SW480 (cell line): ENCODE measurements around the gene ERO1B.
"Not testable (repeated sequence)": the region's sequence is repeated elsewhere in the genome, so short reads cannot be mapped to it uniquely, and the experiment has no call there.

Source experiments
- DNase-seq: peaks from one replicate; pipeline ENCODE4 v3.0.0-alpha.2; 2016; ENCODE audit warnings: low spot score

ERO1B gene

DNA sequence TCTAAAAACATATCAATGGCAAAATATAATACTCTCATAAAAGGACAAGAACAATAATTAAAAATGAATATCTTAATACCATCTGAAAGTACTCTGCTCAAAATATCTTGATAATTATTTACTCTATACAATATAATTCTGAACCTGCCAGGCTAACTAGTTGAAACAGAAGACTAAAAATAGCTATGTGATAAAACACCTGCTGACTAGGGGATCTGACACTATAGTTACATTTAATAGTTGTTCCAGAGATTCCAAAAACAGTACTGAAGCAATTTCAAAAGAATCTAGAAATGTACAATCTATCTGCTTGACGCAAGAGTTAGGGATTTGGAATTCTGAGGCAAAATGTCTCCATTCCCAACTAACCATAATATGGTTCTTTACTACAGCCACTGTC, 30.2 kb downstream of the ERO1B start:
- DNase-seq: no peak

- no peak for DNase-seq
Observed at GRCh38 chr1:236247286-236247685, 34.5 kb downstream of the ERO1B start.

DNA sequence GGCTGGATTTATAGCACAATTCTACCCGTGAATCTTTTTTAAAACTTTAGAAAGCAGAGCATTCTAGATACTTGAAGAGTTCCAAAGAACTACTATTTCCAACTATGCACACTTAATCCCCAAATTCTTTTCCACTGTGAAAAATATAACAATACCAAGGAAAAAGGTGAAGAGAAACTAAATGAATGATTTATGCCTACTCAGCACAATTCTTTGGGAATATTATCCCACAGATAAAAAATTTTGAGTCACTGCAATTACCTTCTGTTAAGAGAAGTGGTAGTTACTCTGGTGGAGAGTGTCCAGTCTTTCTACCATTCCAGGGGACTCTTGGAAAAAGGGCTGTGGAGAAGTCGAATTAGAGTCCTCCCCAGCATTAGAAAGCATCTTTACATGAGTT, 39.2 kb downstream of the ERO1B start:
- no peak for DNase-seq

- no peak for DNase-seq
Observed at GRCh38 chr1:236240675-236241074, 41.1 kb downstream of the ERO1B start.

- DNase-seq: no peak
Observed at GRCh38 chr1:236239092-236239585, 42.6 kb downstream of the ERO1B start.

GRCh38 chr1:236235116-236235515, 46.6 kb downstream of the ERO1B start:
- no peak for DNase-seq

GRCh38 chr1:236228411-236228810, 53.3 kb downstream of the ERO1B start:
- DNase-seq: no peak

GRCh38 chr1:236222632-236223031, 59.1 kb downstream of the ERO1B start:
- no peak for DNase-seq

GRCh38 chr1:236220473-236220872, 61.3 kb downstream of the ERO1B start:
- DNase-seq: no peak

- no peak for DNase-seq
Observed at GRCh38 chr1:236214761-236215160, 67.0 kb downstream of the ERO1B start.

DNA sequence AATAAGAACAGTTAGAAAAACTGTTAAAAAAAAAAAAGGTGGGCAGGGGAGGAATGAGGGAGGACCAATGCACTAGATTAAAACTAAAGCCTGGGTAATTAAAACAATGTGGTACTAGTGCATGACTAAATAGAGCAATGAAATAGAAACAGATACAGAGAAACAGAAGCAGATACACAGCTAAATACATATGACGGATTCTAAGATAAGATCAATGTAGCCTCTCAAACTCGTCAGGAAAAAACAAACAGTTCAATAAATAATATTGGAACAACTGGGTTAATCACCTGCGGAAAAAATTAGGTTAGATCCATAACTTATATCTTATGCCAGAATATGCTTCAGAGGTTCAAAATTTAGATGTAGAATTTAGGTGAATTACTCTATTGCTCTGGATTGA, 68.2 kb downstream of the ERO1B start:
- no peak for DNase-seq

- DNase-seq: no peak
Observed at GRCh38 chr1:236211815-236212214, 69.9 kb downstream of the ERO1B start.

DNA sequence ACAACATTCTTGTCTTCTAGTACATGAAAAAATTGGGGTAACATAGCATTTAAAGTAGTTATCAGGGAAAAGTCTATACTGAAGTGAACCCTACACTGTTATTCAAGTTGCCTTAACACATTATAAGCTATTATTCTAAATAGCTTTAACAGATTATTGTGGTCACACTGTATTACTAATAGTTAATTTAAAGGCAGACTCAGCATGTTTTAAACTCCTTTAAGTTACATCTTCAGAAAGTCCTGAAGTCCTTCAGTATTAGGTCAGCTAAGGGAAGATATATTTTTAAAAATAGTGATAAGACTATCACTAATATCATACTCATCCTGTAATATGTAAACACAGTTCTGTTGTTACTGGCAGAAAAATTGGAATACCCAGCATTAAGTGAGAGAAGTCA, 72.0 kb downstream of the ERO1B start:
- DNase-seq: no peak

GRCh38 chr1:236209185-236209584, 72.6 kb downstream of the ERO1B start:
- no peak for DNase-seq

DNA sequence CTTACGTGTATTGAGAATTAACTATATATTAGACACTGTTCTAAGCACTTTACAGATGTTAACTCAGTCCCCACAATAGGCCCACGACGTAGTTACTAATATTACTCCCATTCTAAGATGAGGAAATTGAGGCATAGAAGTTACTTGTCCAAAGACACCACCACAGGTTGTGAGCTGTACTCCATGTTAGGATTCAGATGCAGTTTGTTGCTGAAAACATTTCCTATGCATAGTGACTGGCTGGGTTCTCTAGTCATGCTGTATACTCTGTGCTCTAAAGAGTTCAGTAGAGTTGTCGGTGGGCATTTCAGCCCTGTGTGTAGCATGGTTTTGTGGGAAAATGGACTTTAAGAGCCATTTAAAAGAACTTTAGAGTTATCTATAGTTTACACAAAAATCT, 74.2 kb downstream of the ERO1B start:
- DNase-seq: no peak

- DNase-seq: no peak
Observed at GRCh38 chr1:236207121-236207520, 74.6 kb downstream of the ERO1B start.

GRCh38 chr1:236206548-236206947, 75.2 kb downstream of the ERO1B start:
- DNase-seq: no peak

- no peak for DNase-seq
Observed at GRCh38 chr1:236204656-236205055, 77.1 kb downstream of the ERO1B start.

DNA sequence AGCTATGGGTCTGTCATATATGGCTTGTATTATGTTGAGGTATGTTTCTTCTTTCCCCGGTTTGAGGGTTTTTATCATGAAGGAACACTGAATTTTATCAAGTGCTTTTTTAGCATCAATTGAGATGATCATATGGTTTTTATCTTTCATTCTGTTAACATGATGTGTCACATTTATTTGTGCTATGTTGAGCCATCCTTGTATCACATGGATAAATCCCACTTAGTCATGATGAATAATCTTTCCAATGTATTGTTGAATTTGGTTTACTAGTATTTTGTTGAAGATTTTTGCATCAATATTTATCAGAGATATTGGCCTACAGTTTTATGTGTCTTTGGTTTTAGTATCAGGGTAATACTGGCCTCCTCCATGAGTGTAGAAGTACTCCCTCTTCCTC, 77.7 kb downstream of the ERO1B start:
- no peak for DNase-seq

- no peak for DNase-seq
Observed at GRCh38 chr1:236201786-236202185, 80.0 kb downstream of the ERO1B start.

GRCh38 chr1:236200925-236201324, 80.8 kb downstream of the ERO1B start:
- DNase-seq: no peak

GRCh38 chr1:236193184-236193583, 88.6 kb downstream of the ERO1B start:
- no peak for DNase-seq

- not testable (repeated sequence) for DNase-seq
Observed at GRCh38 chr1:236188084-236188483, 93.7 kb downstream of the ERO1B start.

DNA sequence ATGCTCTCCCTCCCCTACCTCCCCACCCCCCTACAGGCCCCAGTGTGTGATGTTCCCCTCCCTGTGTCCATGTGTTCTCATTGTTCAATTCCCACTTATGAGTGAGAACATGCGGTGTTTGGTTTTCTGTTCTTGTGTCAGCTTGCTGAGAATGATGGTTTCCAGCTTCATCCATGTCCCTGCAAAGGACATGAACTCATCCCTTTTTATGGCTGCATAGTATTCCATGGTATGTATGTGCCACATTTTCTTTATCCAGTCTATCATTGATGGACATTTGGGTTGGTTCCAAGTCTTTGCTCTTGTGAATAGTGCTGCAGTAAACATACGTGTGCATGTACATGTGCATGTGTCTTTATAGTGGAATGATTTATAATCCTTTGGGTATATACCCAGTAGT, 95.3 kb downstream of the ERO1B start:
- not testable (repeated sequence) for DNase-seq

DNA sequence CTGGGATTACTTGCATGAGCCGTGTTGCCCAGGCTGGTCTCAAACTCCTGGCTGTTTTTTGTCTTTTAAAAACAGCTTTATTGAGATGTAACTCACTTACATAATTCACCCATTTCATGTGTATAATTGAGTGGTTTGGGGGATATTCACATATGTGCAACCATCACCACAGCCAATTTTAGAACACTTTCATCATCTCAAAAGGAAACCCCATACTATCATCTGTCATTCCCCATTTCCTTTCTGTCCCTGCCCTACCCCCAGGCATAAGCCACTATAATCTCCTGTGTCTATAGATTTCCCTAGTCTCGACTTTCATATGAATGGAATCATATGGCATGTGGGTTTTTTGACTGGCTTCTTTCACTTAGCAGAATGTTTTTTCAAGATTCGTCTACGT, 96.1 kb downstream of the ERO1B start:
- DNase-seq: no peak
